NCI-H1417 treated with DMSO at 0.1 percent for 48 hours (cell line): ENCODE data around the gene BTNL2.
A peak's percentile ranks its signal among the peaks of the same experiment; 100 is the strongest.

Source experiments
- DNase-seq: peaks from one replicate; lab custom pipeline; 2025; lab: John Stamatoyannopoulos, UW

The BTNL2 gene

DNA sequence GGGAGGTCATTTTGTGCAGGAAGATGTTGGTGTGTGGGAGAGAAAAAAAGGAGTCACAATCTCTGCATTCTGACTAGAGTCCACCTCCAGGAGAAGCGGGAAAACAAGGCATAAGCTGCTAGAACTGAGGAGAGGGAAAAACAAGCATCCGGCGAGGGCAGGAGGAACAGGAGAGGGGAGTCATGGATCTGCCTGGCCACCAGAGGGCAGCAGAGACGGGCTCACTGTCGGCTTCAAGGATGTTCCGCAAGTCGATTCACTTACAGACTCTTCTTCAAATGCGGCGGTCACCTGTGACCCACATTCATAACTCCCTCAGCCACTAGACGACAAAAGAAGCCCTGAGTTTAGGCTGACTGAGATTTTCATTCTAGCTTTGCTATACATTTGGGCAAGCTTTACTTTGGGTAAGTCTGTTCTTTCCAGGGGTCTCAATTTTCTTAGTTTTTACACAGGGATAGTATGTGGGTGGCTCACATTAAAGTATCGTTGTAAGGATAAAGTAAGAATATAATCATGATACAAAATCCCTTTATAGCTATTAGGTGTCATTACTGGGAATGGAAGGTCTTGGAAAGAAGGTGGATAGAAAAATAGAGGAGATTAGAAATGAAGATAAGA lies 6.6 kb upstream of the BTNL2 start:
- DNase-seq = peak; percentile 4

DNA sequence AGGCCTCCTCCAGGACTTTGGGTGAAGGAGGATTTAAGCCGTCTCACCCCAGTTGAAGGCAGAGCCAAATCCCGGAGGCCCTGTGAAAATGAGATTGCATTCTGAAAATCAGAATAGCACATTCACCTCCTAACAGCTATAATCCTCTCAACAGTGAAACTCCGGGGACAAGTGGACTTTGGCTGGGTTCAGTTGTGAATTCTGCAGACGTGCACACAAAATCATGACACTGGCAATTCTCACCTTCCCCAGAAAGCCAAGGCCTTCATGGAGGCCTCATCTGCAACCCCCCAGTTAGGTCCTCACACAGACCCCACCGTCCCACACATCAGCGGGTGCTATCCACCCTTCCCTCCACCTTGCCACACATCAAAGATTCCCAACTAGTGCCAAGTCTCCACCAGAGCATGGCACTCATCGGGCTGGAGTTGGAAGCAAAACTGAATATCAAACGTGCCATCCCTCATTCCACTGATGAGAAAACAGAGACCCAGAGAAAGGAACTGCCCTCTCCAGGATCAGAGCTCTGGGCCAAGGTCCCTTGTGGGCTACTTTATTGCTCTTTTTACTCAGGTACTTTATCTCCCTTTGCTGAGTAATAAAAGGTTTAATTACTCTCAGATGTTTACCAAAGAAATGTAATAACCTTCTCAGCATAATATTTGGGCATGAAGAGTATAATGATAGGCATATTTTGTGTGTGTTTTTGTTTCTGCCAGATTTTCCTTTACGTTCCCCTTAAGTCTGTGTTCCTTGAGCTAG lies 4.8 kb upstream of the BTNL2 start:
- DNase-seq = no peak

DNA sequence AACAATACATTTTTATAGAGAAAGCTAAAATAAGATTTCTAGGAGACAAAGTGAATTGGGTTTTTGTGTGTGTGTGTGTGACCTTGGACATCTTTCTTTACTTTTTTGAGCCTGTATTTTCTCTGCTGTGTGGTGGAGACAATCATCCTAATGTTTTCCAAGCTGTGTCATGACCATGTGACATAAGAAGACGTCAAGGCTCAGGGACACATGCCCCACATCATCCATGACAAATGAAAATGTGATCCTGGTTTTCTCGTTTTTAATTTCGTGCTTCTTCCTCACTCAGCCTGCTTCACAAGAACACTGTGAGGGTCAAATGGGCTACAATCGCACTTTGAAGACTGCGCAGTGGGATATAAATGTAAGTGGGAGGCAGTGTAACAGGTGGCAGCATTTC lies 3.9 kb upstream of the BTNL2 start:
- no peak for DNase-seq

- no peak for DNase-seq
Measured at GRCh38 chr6:32406197-32406596, 784 bp downstream of the BTNL2 start.

DNA sequence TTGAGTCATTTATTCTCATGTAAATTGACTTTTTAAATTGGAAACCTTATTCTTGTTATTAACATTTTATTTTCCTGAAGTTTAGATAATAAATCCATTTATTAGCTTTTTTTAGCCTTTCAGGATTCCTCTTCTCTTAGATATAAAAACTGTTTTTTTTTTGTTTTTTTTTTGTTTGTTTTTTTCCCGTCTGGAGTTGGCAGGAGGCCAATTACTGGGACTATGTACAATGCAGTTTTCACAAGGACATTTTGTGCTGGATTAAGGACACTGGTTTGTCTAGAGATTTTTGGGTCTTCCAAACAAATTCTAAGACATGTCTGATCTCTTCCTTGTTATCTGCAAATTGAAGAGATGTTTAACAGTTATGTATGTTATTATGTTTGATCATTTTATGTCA lies 1.3 kb downstream of the BTNL2 start:
- no peak for DNase-seq

DNA sequence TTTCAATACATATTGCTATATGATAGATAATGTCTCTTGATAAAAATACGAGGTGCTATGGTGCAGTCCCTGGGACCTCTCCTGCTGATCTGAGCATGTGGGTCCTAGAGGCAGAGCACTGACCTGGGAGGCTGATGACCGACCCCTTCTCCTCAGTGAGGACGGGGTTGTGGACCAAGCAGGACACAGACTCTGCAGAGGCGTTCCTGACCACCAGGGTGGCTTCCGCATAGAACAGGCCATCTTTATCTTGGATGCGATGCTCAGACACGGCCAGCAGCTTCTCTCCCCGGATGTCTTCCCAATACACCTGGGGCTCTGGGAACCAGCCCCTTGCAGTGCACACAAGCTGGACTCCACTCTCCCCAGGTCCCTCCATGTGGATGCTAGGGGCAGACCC lies 4.2 kb downstream of the BTNL2 start:
- no peak for DNase-seq

DNA sequence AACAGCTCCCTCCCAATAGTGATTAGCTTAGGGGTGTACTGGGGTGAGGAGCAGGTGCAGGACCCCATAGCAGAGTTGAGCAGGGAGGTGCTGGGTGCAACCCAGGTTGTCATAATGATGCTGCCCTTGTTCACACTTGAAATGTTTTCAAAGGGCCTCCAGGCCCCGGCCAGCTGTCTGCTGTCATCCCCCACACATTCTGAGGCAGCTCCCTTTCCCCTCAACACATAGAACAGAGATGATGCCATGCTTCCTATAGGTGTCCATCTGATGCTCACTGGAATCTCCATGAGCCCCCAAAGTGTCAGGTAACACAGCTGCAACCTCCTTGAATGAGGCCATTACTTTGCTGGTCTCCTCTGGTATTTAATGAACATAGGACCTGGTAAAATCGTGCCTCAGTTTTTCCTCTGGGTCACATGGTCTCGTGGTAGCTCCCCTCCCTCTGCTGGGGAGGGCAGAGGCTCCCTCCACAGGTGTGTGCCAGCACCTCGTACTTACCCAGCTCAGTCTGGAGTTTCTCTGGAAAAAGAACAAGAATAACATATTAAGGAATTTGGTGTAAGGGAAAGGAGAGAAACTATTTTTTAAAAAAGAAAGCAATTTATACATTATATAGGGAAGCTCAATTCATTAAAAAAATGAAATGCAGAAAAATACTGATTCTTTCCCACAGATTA lies 5.6 kb downstream of the BTNL2 start:
- no peak for DNase-seq

DNA sequence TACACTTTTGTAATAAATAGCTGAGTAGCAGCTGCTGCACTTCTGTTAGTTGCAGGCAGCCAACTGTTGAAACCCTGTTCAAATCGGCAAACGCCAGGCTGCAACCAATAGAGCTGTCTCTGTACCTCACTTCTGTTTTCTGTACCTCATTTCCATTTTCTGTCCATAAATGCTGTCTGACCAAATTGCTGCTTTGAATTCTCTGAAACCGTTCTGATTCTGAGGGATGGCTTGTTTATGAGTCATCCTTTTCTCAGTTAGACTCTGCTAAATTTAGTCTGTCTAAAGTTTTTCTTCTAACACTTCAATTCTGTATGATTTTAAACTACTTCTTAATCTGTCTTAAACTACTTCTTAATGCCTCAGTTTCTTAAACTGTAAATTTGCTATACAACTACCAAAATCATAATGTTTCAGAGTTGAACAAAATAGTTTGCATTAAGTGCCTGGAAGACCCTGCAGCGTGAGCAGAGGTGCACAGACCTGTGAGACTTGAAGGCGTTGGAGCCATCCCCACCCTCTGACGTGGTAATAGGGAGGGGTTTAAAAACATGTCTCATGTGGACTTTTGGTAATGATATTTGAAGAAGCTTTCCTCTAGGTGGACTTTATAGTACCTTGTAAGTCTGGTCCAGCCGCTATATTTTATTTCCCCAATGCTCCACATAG lies 9.6 kb downstream of the BTNL2 start:
- no peak for DNase-seq

GRCh38 chr6:32396028-32396427 lies 11.0 kb downstream of the BTNL2 start:
- DNase-seq = no peak

DNA sequence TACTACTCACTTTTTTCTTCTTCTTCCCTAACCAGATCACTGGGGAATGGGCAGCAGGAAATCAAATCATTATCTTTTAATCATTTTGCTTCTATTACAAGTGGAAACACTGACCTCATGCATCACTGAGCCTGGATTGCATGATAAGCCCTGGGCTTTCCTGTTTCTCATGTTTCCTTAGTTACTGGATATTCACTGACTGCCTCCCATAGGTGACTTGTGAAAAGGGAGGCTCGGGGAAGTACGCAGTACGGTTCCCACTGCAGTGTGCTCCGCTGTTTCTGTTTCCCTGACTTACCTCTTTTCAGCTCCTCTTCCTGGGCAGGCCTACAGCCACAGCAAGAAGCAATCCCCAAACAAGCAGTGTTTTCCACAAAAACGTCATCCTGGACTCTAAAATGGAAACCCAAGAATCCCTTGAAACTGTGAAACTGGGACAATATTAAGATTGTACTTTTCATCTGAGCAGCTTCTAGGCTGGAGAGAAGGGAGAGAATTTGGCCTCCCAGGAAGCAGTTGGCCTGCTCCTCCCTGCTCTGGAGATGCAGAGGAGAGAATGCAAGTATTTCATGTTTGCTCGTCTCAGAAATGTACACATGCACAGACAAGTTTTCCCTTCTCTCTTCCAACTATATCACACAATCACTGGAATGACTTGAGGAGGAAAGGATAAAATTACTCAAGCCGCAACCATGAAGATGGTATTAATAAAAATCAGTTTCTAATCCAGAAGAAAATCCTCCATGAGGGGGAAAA lies 13.1 kb downstream of the BTNL2 start:
- no peak for DNase-seq

GRCh38 chr6:32391505-32391904 lies 15.5 kb downstream of the BTNL2 start:
- no peak for DNase-seq

DNA sequence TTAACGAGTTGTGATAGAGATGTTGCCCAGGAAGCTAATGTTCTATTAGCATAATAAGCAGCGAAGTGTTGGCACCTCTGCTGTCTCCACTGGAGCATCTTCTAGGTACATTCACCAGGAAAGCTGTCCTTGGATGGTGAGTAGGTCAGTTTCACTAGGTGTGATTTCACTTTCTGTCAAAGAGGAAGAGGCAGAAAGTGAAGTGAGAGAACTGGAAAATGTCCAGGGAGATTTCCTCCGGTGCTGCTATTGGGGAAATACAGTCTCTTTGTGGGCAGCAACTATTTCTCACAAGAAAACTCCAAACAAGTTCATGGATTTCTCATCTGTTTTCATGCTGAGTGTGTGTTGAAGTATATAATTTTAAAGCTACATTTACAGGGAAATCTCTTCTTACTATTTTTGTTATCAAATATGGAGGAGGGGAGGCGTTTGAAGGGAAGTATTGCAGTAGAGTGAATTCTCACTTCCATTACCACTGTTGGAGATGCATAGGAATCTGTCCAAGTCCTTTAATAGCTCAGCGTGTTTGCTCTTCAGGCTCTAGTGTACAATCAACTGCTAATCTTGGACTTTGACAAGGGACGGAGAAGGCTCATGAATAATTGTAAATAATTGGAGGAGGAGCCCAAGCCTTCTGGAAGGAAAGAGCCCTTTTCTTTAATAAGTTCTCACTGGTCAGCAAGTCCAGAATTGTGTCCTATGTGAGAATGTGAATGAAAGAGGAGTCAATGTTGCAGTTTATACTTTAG lies 19.2 kb downstream of the BTNL2 start:
- no peak for DNase-seq

DNA sequence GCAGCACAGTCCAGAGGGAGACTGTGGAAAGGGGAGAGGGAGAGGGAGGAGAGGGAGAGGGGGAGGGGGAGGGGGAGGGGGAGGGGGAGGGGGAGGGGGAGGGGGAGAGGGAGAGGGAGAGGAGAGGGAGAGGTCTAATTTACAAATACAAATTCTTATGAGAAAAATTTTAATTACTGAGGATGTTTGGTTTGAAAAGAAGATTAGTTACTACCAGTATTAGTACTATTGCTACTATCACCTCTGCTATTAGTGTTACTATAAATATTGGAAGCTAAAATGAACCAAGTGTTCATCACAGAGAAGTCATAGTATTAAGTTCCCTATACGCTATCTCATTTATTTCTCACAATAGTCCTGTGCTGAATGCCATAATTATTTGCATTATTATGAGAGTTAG lies 20.9 kb downstream of the BTNL2 start:
- DNase-seq = no peak

DNA sequence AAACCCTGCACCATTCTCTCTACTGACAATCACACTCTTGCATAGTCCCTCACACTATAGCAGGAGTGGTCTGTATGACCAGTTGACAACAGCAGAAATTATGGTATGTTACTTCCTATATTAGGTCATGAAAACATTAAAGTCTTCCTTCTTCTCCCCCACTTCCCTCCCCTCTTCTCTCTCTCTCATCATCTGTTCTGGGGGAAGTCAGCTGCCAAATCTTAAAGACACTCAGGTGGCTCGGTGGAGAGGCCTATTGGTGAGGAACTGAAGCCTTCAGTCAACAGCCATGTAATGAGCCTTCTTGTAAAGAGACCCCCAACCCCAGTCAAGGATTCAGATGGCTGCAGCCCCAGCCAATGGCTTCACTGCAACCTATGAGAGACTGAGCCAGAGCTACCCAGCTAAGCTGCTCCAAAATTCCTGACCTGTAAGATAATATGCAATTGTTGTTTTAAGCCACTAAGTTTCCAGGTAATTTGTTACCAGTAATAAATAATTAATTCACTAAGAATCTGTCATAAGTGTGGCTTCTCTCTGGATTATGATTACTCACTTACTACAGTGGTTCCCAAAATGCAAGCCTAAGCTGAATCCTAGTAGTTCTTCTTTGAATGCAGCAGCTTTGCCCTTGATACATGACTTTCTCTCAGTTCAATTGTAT lies 24.1 kb downstream of the BTNL2 start:
- no peak for DNase-seq

GRCh38 chr6:32379545-32379944 lies 27.4 kb downstream of the BTNL2 start:
- no peak for DNase-seq

DNA sequence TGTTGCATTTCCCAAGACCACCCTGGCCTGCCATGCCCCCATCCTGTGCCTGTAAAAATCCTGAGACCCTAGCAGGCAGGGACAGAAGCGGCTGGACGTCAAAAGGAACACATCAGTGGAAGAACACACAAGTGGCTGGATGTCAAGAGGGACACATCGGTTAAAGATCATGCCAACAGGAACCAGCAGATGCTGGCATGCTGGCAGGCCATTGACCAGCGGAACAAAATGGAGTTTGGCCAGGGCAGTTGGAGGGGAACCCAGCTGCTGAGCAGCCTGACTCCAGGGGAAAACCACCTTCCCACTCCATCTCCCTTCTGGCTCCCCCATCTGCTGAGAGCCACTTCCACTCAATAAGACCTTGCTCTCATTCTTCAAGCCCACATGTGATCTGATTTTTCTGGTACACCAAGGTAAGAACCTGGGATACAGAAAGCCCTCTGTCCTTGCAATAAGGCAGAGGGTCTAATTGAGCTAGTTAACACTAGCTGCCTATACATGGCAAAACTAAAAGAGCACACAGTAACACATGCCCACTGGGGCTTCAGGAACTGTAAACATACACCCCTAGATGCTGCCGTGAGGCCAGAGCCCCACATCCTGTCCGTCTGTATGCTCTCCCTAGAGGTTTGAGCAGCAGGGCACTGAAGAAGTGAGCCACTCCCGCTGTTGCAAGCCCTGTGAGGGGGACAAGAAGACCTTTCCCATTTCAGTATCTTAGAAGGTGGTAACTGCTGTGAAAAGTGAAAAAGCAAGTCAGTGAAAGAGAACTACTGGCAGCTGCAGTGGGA lies 31.0 kb downstream of the BTNL2 start:
- DNase-seq = no peak

DNA sequence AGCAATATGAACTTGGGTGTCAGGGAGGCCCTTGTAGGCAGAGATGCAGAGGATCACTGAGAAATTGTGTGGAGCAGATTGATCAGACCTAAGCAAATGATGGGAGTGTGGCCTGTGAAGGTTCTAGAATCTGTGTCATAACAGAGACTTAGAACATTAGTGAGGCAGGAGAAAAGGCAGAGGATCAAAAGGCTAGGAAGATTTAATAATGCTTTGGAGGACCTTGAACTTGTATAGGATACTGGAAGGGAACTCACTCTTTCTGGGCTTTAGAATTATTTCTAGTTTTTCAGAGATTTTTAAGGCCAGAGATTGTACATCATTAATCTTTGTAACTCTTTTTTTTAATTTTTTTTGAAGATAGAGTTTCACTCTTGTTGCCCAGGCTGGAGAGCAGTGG lies 35.2 kb downstream of the BTNL2 start, which contains the start of gene TSBP1:
Gene TSBP1 (minus strand): TSS at position 101 of the 400 bp plus-strand sequence. CDS start 197 bp downstream, outside the sequence.
- no peak for DNase-seq

- no peak for DNase-seq
Measured at GRCh38 chr6:32371229-32371628, 35.8 kb downstream of the BTNL2 start.

DNA sequence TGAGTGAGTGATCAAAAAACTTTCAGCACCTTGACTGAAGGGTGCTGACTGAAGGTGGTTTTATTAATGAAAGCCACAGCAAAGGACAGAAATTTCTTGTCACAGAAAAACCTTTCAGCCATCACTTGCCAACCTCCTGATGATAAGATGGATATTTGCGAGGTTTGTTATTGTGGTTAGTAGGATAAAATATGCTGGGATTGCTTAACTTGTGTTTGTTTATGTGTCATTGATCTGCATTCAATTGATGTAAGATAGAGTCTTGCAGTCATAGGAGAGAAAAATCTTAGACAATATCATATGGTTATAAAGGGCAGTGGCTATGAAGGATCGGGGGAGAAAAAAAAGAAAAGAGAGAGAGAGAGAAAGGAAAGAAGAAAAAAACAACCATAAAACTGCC lies 36.5 kb downstream of the BTNL2 start:
- DNase-seq = no peak

DNA sequence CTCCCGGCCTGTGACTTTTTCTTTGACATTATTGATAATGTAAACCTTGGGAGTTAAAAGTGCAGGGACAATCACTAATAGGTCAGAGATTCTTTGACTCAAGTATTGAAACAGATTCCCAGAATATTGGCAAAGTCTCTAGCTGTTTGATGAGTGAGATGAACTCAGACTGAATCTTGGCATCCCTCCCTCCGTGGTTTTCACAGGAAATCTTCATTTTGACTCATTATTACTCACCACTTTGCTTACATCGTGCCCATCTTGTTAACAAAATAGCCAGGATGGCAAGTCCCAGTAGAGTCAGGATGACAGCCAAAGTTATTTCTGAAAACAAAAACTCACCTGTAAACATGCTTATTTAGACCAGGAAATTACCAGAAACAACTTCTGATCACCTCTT lies 37.3 kb downstream of the BTNL2 start:
- DNase-seq = no peak
